H9 (cell line): ENCODE data around the gene SART1. TPM values are rescaled to one million over a fixed set of nuclear protein-coding genes. Genes with fewer than 3 reads are reported as not detected.

Source experiments
- DNase-seq: peaks from one replicate; pipeline ENCODE4 v3.0.0-alpha.2; 2017
- H2AFZ ChIP-seq: one replicate; pipeline ENCODE4 v1.6.1; 2013; ENCODE audit warnings: mild to moderate bottlenecking, low read length, control low read depth, moderate library complexity
- H2AK5ac ChIP-seq: 2 replicates; pipeline ENCODE4 v1.6.1; 2013; ENCODE audit warnings: low read length, control low read depth, mixed read lengths; ENCODE audit not compliant: insufficient read length
- H2BK120ac ChIP-seq: one replicate; pipeline ENCODE4 v1.6.1; 2013; ENCODE audit warnings: low read depth, mild to moderate bottlenecking, low read length, control low read depth, inconsistent platforms; ENCODE audit not compliant: poor library complexity, severe bottlenecking
- H2BK12ac ChIP-seq: 2 replicates; pipeline ENCODE4 v1.6.1; 2013; ENCODE audit warnings: low read length, control low read depth, mixed read lengths, low read depth; ENCODE audit not compliant: insufficient read length
- H2BK15ac ChIP-seq: 2 replicates; pipeline ENCODE4 v1.6.1; 2013; ENCODE audit warnings: low read depth, low read length, control low read depth
- H2BK20ac ChIP-seq: one replicate; pipeline ENCODE4 v1.6.1; 2013; ENCODE audit warnings: low read depth, mild to moderate bottlenecking, low read length, control low read depth, inconsistent platforms; ENCODE audit not compliant: poor library complexity, severe bottlenecking
- H2BK5ac ChIP-seq: 2 replicates; pipeline ENCODE4 v1.6.1; 2013; ENCODE audit warnings: low read length, control low read depth, mixed read lengths; ENCODE audit not compliant: insufficient read length
- H3K14ac ChIP-seq: 2 replicates; pipeline ENCODE4 v1.6.1; 2013; ENCODE audit warnings: low read length, control low read depth; ENCODE audit not compliant: insufficient read depth
- H3K18ac ChIP-seq: 2 replicates; pipeline ENCODE4 v1.6.1; 2013; ENCODE audit warnings: low read depth, mild to moderate bottlenecking, mixed read lengths, low read length, control low read depth; ENCODE audit not compliant: insufficient read length
- H3K23ac ChIP-seq: 2 replicates; pipeline ENCODE4 v1.6.1; 2013; ENCODE audit warnings: low read length, control low read depth, mixed read lengths, low read depth; ENCODE audit not compliant: insufficient read length
- H3K23me2 ChIP-seq: 2 replicates; pipeline ENCODE4 v1.6.1; 2013; ENCODE audit warnings: low read depth, mild to moderate bottlenecking, mixed read lengths, low read length, control low read depth; ENCODE audit not compliant: insufficient read length, poor library complexity, severe bottlenecking
- H3K27ac ChIP-seq: 2 replicates; pipeline ENCODE4 v1.5.1; 2013; ENCODE audit warnings: low read length, control low read depth, mixed read lengths, low read depth; ENCODE audit not compliant: insufficient read length
- H3K27me3 ChIP-seq: 2 replicates; pipeline ENCODE4 v1.6.1; 2013; ENCODE audit warnings: low read length, control low read depth, inconsistent platforms; ENCODE audit not compliant: insufficient read depth
- H3K4ac ChIP-seq: 2 replicates; pipeline ENCODE4 v1.6.1; 2013; ENCODE audit warnings: low read depth, mild to moderate bottlenecking, control low read depth, inconsistent platforms, low read length, moderate library complexity
- H3K4me1 ChIP-seq: 2 replicates; pipeline ENCODE4 v1.6.1; 2013; ENCODE audit warnings: low read length, control low read depth, inconsistent platforms; ENCODE audit not compliant: insufficient read depth
- H3K4me2 ChIP-seq: 2 replicates; pipeline ENCODE4 v1.6.1; 2013; ENCODE audit warnings: low read length, control low read depth, mixed read lengths; ENCODE audit not compliant: insufficient read length, insufficient read depth
- H3K56ac ChIP-seq: 2 replicates; pipeline ENCODE4 v1.6.1; 2013; ENCODE audit warnings: low read depth, mild to moderate bottlenecking, mixed read lengths, low read length, control low read depth; ENCODE audit not compliant: insufficient read length
- H3K79me1 ChIP-seq: 2 replicates; pipeline ENCODE4 v1.6.1; 2013; ENCODE audit warnings: low read depth, mild to moderate bottlenecking, moderate library complexity, low read length, control low read depth, inconsistent platforms; ENCODE audit not compliant: insufficient read depth, poor library complexity, severe bottlenecking
- H3K79me2 ChIP-seq: 2 replicates; pipeline ENCODE4 v1.6.1; 2013; ENCODE audit warnings: low read length, control low read depth, inconsistent platforms; ENCODE audit not compliant: insufficient read depth
- H3K9ac ChIP-seq: 2 replicates; pipeline ENCODE4 v1.6.1; 2013; ENCODE audit warnings: low read length, control low read depth, mixed read lengths; ENCODE audit not compliant: insufficient read length; ENCODE audit errors: extremely low read depth
- H3K9me3 ChIP-seq: one replicate; pipeline ENCODE4 v1.6.1; 2013; ENCODE audit warnings: low read depth, low read length, inconsistent platforms; ENCODE audit not compliant: control insufficient read depth
- H3T11ph ChIP-seq: one replicate; pipeline ENCODE4 v1.6.1; 2013; ENCODE audit warnings: mild to moderate bottlenecking, low read length, control low read depth, inconsistent platforms
- H4K20me1 ChIP-seq: one replicate; pipeline ENCODE4 v1.6.1; 2013; ENCODE audit not compliant: control insufficient read depth, insufficient read length, insufficient read depth
- H4K5ac ChIP-seq: 2 replicates; pipeline ENCODE4 v1.6.1; 2013; ENCODE audit warnings: low read depth, mild to moderate bottlenecking, mixed read lengths, low read length, control low read depth; ENCODE audit not compliant: insufficient read length
- H4K8ac ChIP-seq: replicated peaks from 2 replicates; pipeline ENCODE4 v1.6.1; 2013; ENCODE audit warnings: low read length, control low read depth, mixed read lengths, low read depth; ENCODE audit not compliant: insufficient read length
- H4K91ac ChIP-seq: 2 replicates; pipeline ENCODE4 v1.6.1; 2013; ENCODE audit warnings: low read depth, mild to moderate bottlenecking, moderate library complexity, mixed read lengths, low read length, control low read depth; ENCODE audit not compliant: insufficient read length
- H3K27ac Mint-ChIP-seq, 3 experiments: 2 replicates in 2 of 3; 3 replicates in 1 of 3; pipeline ENCODE4 v1.8.0; 2020 to 2021; ENCODE audit warnings: mixed read lengths in 3 of 3, mild to moderate bottlenecking in 1 of 3, moderate library complexity in 1 of 3
- H3K27me3 Mint-ChIP-seq: 2 replicates; pipeline ENCODE4 v1.8.0; 2021; ENCODE audit warnings: low read depth, mild to moderate bottlenecking, moderate library complexity, mixed read lengths
- H3K36me3 Mint-ChIP-seq, 3 experiments: 2 replicates in 2 of 3; 3 replicates in 1 of 3; pipeline ENCODE4 v1.8.0; 2020 to 2021; ENCODE audit warnings: low read depth in 3 of 3, mixed read lengths in 3 of 3; ENCODE audit not compliant: insufficient read depth in 1 of 3
- H3K4me1 Mint-ChIP-seq, 2 experiments: 2 replicates each; pipeline ENCODE4 v1.8.0; 2020; ENCODE audit warnings: mixed read lengths in 2 of 2
- H3K4me3 Mint-ChIP-seq, 2 experiments: 2 replicates in 1 of 2; 3 replicates in 1 of 2; pipeline ENCODE4 v1.8.0; 2020 to 2021; ENCODE audit warnings: mild to moderate bottlenecking in 2 of 2, mixed read lengths in 2 of 2, moderate library complexity in 1 of 2
- H3K9me3 Mint-ChIP-seq, 2 experiments: 2 replicates in 1 of 2; 3 replicates in 1 of 2; pipeline ENCODE4 v1.8.0; 2020; ENCODE audit warnings: mild to moderate bottlenecking in 2 of 2, mixed read lengths in 2 of 2, moderate library complexity in 1 of 2
- WGBS: extraction: QIAGEN DNeasy Blood & Tissue Kit; methylation state at CpG from one replicate; pipeline ENCODE4 v1.1.7; 2013; ENCODE audit warnings: missing lambda C conversion rate, low lambda C conversion rate, mixed read lengths; ENCODE audit not compliant: insufficient read length; ENCODE audit errors: extremely low coverage; 5-methylcytosine and 5-hydroxymethylcytosine counted together
- total RNA-seq: library from RNA; stranded (reverse); gene quantifications from 2 replicates; pipeline ENCODE4 v1.2.1, GENCODE V29; 2021
- TF ChIP-seq, protein P1 (sequence below): fragments of 200-600 bp; sonication (generic); conservative IDR thresholded peaks from 3 replicates; pipeline ENCODE4 v1.8.0; 2021; ENCODE audit warnings: antibody characterized with exemption, mild to moderate bottlenecking

The SART1 gene
- total RNA-seq, 1 experiment from 2014 or later: 52.0 TPM

DNA sequence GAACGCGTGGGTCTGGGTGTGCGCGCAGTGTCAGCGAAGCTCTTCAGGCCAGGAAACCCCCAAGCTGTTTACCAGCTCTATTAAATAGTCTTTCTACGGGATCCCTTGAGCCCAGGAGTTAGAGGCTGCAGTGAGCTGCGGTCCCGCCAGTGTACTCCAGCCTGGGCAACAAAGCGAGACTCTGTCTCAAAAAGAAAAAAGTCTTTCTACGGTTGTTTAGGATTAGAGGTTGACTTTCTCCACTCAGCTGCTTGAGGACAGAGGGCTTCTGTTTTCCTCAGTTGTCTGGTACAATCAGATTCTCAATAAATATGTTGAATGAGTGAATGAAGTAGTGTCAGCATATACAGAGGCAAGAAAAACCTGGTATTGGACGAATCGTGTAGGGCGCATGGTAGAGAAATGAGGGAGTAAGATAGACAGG lies 619 bp downstream of the SART1 start:
- no peak for DNase-seq
- Histone ChIP-seq H2BK120ac (no peak overlapping the region), H3T11ph (no peak overlapping the region), H4K5ac (no peak overlapping the region), H2BK15ac (no peak overlapping the region), H3K4ac (no peak overlapping the region), H3K23ac (no peak overlapping the region), H3K9ac (peak overlapping the region; percentile 6), H3K27ac (no peak overlapping the region), H3K79me2 (peaks cover 10% of the 10 kb centered on the region; the same call in 1 of the 2 replicates), H2AFZ (no peak overlapping the region), H3K27me3 (no peaks in the 10 kb centered on the region), H3K9me3 (no peaks in the 10 kb centered on the region), H3K4me1 (peaks cover 3% of the 10 kb centered on the region; the same call in 1 of the 2 replicates), H3K4me2 (peak overlapping the region; percentile 77), H4K8ac (no peak overlapping the region), H4K20me1 (no peaks in the 10 kb centered on the region), H3K18ac (no peak overlapping the region), H3K56ac (no peak overlapping the region), H4K91ac (no peak overlapping the region), H3K14ac (no peak overlapping the region), H3K23me2 (peaks cover 3% of the 10 kb centered on the region), H3K79me1 (peaks cover 5% of the 10 kb centered on the region), H2BK20ac (no peak overlapping the region), H2BK5ac (no peak overlapping the region), H2BK12ac (no peak overlapping the region), H2AK5ac (no peak overlapping the region)
- no CpG with 5 or more reads among the region's 13 CpGs for WGBS
- H3K27ac Mint-ChIP-seq: peak overlapping the region in 2 of 3 experiments; percentile 10 to 69; a peak in 4 of 7 replicates
- peak overlapping the region; percentile 93 to 94 for H3K4me3 Mint-ChIP-seq
- no peaks in the 10 kb centered on the region; a peak in 1 of 5 replicates for H3K9me3 Mint-ChIP-seq
- peaks cover 11 to 16% of the 10 kb centered on the region in 2 experiments for H3K4me1 Mint-ChIP-seq
- TF ChIP-seq, protein P1, sequence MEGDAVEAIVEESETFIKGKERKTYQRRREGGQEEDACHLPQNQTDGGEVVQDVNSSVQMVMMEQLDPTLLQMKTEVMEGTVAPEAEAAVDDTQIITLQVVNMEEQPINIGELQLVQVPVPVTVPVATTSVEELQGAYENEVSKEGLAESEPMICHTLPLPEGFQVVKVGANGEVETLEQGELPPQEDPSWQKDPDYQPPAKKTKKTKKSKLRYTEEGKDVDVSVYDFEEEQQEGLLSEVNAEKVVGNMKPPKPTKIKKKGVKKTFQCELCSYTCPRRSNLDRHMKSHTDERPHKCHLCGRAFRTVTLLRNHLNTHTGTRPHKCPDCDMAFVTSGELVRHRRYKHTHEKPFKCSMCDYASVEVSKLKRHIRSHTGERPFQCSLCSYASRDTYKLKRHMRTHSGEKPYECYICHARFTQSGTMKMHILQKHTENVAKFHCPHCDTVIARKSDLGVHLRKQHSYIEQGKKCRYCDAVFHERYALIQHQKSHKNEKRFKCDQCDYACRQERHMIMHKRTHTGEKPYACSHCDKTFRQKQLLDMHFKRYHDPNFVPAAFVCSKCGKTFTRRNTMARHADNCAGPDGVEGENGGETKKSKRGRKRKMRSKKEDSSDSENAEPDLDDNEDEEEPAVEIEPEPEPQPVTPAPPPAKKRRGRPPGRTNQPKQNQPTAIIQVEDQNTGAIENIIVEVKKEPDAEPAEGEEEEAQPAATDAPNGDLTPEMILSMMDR: no peak
- no peaks in the 10 kb centered on the region; the same call in 1 of the 2 replicates for H3K27me3 Mint-ChIP-seq
- H3K36me3 Mint-ChIP-seq: peaks cover 26 to 44% (median 36%) of the 10 kb centered on the region in 3 experiments
